22Rv1 (cell line): Measurements from ENCODE around the gene BTN3A1.

Experiments used
- CTCF ChIP-seq: fragments of 450-650 bp; IDR thresholded peaks from 2 replicates; pipeline ENCODE4 v1.5.1; 2017; ENCODE audit warnings: mild to moderate bottlenecking
- ZFX ChIP-seq: fragments of 450-650 bp; IDR thresholded peaks from 2 replicates; pipeline ENCODE4 v1.6.1; 2017; ENCODE audit warnings: antibody characterized with exemption, borderline replicate concordance

- TF ChIP-seq CTCF (no peak), ZFX (no peak)
These were observed 35.0 kb upstream of the BTN3A1 start for GRCh38 chr6:26367114-26367513.
